ENCODE data around the gene SYT7. TPM values are rescaled to one million over a fixed set of nuclear protein-coding genes. Genes with fewer than 3 reads are reported as not detected.

Gene SYT7
- total RNA-seq, 6 experiments from 2014 or later = 13.1 to 70.8 (median 31.6) TPM

DNA sequence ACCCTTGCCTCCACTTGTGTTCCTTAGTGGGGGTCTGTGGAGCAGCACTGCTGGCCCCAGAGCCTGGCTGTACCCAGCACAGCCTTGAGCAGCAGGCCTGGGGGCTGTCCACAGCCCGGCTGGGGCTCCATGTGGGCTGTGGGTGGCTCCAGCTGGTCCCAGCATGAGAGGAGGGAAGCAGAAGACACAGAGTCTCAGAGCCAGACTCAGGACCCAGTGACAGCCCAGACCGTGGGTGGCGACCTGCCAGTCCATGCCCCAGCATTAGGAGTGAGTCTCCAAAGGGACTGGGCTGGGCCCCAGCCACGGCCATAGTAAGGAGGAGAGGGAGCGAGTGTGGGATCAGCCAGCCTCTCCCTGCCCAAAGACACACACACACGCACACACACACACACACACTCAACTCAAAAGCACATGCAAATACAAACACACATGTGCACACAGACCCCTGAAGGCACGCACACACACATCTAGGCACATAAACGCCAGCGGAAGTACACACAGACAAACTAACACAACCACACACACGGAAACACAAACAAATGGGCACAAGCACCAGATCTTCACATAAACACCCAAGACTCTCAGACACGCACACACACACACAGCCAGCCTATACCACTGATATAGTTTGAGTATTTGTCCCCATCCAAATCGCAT lies 89.0 kb downstream of the SYT7 start:
- WGBS (ENCODE audit: insufficient coverage, low coverage, low lambda C conversion rate, missing lambda C conversion rate) = 86% methylated on average over 4 of the region's 12 CpGs
- ATAC-seq (no peak), DNase-seq (no peak)
- H3K4me3 ChIP-seq = no peak overlapping the region
- TF ChIP-seq POLR2A (IDR thresholded peaks at IDR 0.05) (no peak), CTCF (IDR thresholded peaks at IDR 0.05) (no peak)
- intact Hi-C loops (cut with DNase I) = no loop called here
- H3K27ac ChIP-seq = no peak overlapping the region
- no peaks in the 10 kb centered on the region for H3K9me3 ChIP-seq
- no peaks in the 10 kb centered on the region for H3K27me3 ChIP-seq
- H3K4me1 ChIP-seq = peaks cover 0 to 25% (median 10%) of the 10 kb centered on the region in 4 donors
- H3K36me3 ChIP-seq = no peaks in the 10 kb centered on the region

- TF ChIP-seq POLR2A (IDR thresholded peaks at IDR 0.05) (no peak), CTCF (IDR thresholded peaks at IDR 0.05) (no peak)
- intact Hi-C loops (cut with DNase I) = loop anchor here in 1 of 2 donors (5.0 kb wide), 1 partner anchor 87 kb away; no protein-coding TSS in a partner anchor
- H3K4me3 ChIP-seq = peak overlapping the region in 2 of 3 donors; percentile 23 to 33
- peak; percentile 65 to 82 (median 74) for ATAC-seq
- H3K4me1 ChIP-seq = peaks cover 0 to 25% (median 10%) of the 10 kb centered on the region in 4 donors
- H3K9me3 ChIP-seq = no peaks in the 10 kb centered on the region
- no peaks in the 10 kb centered on the region for H3K36me3 ChIP-seq
- H3K27ac ChIP-seq = peak overlapping the region in 2 of 3 donors; percentile 49 to 81
- WGBS (ENCODE audit: insufficient coverage, low coverage, low lambda C conversion rate, missing lambda C conversion rate) = 12% methylated on average over 9 of the region's 13 CpGs
- DNase-seq = peak; percentile 68 to 93 (median 90)
- no peaks in the 10 kb centered on the region for H3K27me3 ChIP-seq
These were observed 90.8 kb downstream of the SYT7 start for GRCh38 chr11:61489833-61490721.

DNA sequence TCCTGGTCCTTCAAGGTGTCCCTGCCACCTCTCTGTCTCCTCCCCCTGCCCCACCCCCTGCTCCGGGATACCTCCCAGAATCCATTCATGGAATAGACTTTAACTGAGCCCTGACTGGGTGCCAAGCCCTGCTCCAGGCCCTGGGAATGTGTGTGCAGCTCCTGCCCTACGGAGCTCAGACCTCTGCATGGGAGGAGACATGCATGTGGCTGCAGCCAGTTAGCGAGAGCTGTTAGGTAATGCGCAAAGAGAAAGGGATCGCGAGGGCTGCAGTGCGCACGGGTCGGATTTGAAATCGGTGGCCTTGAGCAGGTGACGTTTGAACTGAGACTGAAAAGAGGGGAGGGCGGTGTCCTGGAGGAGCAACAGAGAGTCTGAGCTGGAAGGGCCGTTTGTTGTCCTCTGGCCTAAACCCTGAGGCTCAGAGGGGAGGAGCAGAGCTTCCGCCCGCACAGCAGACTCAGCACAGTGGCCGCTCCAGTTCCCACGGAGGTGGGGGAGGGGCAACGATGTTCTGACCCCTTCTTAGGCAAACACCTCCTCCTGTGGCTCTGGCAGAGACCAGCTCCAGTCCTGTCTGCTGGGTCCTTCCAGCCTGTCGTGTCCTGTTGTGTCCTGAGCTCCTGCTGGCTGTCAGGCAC lies 92.1 kb downstream of the SYT7 start:
- no peaks in the 10 kb centered on the region for H3K9me3 ChIP-seq
- intact Hi-C loops (cut with DNase I) = loop anchor here in 1 of 2 donors (5.0 kb wide), 1 partner anchor 89 kb away; no protein-coding TSS in a partner anchor
- peaks cover 0 to 25% (median 10%) of the 10 kb centered on the region in 4 donors for H3K4me1 ChIP-seq
- H3K27ac ChIP-seq = peak overlapping the region in 2 of 3 donors; percentile 49 to 81
- TF ChIP-seq POLR2A (IDR thresholded peaks at IDR 0.05) = peak; percentile 20
- TF ChIP-seq CTCF (IDR thresholded peaks at IDR 0.05) = no peak
- H3K4me3 ChIP-seq = peak overlapping the region; percentile 15 to 33 (median 23)
- DNase-seq = peak; percentile 67 to 97 (median 94)
- peak; percentile 71 to 80 (median 77) for ATAC-seq
- H3K36me3 ChIP-seq = no peaks in the 10 kb centered on the region
- 6% methylated on average over 12 of the region's 19 CpGs for WGBS (ENCODE audit: insufficient coverage, low coverage, low lambda C conversion rate, missing lambda C conversion rate)
- no peaks in the 10 kb centered on the region for H3K27me3 ChIP-seq

DNA sequence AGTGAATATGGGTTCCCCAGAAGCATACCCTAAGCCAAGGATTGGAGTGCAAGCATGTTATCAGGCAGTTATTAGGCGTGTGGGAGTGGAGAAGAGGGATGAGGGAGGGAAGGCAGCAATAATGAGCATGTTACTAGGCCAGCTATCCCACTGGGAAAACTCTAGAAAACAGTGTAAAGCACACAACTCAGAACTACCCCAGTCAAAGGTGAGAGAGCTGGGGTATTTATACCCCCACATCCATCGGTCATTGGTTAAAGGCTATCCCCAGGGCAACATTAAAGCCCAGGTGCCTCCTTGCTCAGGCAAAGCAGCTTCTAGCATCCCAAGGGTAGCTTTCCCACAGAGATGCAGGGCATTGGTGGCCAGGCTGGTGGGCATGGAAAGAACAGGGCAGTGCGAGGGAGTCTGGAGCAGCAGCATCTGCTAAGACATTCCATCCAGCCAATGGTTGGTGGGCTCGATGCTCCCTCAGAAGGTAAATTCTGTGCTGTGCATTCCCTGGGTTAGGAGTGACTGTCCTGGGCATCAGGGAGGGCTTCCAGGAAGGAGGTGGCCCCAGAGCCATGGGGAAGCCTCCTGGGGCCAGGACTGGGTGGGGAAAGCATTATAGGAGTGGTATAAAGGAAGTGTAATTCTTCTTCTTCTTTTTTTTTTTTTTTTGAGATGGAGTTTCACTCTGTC lies 93.4 kb downstream of the SYT7 start:
- H3K27ac ChIP-seq = peak overlapping the region in 1 of 3 donors; percentile 81
- 97% methylated on average over 3 of the region's 4 CpGs for WGBS (ENCODE audit: insufficient coverage, low coverage, low lambda C conversion rate, missing lambda C conversion rate)
- no peak for DNase-seq
- no peak for ATAC-seq
- H3K36me3 ChIP-seq = no peaks in the 10 kb centered on the region
- no peak for TF ChIP-seq CTCF (IDR thresholded peaks at IDR 0.05)
- no peak for TF ChIP-seq POLR2A (IDR thresholded peaks at IDR 0.05)
- intact Hi-C loops (cut with DNase I) = loop anchor here in 1 of 2 donors (5.0 kb wide), 1 partner anchor 90 kb away; no protein-coding TSS in a partner anchor
- no peak overlapping the region for H3K4me3 ChIP-seq
- H3K9me3 ChIP-seq = no peaks in the 10 kb centered on the region
- no peaks in the 10 kb centered on the region for H3K27me3 ChIP-seq
- H3K4me1 ChIP-seq = peaks cover 0 to 25% (median 10%) of the 10 kb centered on the region in 4 donors
